SHP77 treated with DMSO at 0.1 percent for 48 hours (cell line): ENCODE results near the gene GNB5.
"Not testable (repeated sequence)": the region's sequence is repeated elsewhere in the genome, so short reads cannot be mapped to it uniquely, and the experiment has no call there.

ENCODE experiments used
- DNase-seq: peaks from one replicate; lab custom pipeline; 2025; lab: John Stamatoyannopoulos, UW

The GNB5 gene

GRCh38 chr15:52191207-52191606, at the start of gene GNB5:
Gene GNB5, minus strand, starts transcription at chr15:52191392. Its CDS starts 6,716 bp downstream, at chr15:52184676.
- no peak for DNase-seq

- DNase-seq = no peak
These were observed 49.0 kb upstream of the GNB5 start for GRCh38 chr15:52240166-52240565.

GRCh38 chr15:52238989-52239525, 47.9 kb upstream of the GNB5 start:
- DNase-seq = not testable (repeated sequence)

- no peak for DNase-seq
These were observed 47.0 kb upstream of the GNB5 start for GRCh38 chr15:52238149-52238548.

GRCh38 chr15:52236013-52236412, 44.8 kb upstream of the GNB5 start:
- DNase-seq = no peak

GRCh38 chr15:52234596-52235541, 43.7 kb upstream of the GNB5 start:
- DNase-seq = no peak

- DNase-seq = no peak
These were observed 42.2 kb upstream of the GNB5 start for GRCh38 chr15:52233405-52233804.

- no peak for DNase-seq
These were observed 41.1 kb upstream of the GNB5 start for GRCh38 chr15:52232327-52232726.

GRCh38 chr15:52230073-52230472, 38.9 kb upstream of the GNB5 start:
- no peak for DNase-seq

GRCh38 chr15:52228921-52229320, 37.7 kb upstream of the GNB5 start:
- no peak for DNase-seq

- peak; percentile 9 for DNase-seq
These were observed 36.3 kb upstream of the GNB5 start for GRCh38 chr15:52227456-52227855.

GRCh38 chr15:52225230-52225629, 34.0 kb upstream of the GNB5 start:
- DNase-seq = no peak

- no peak for DNase-seq
These were observed 33.0 kb upstream of the GNB5 start for GRCh38 chr15:52224211-52224610.

GRCh38 chr15:52221730-52222129, 30.5 kb upstream of the GNB5 start:
- DNase-seq = no peak

- DNase-seq = no peak
These were observed 29.9 kb upstream of the GNB5 start for GRCh38 chr15:52220937-52221660.

- no peak for DNase-seq
These were observed 29.1 kb upstream of the GNB5 start for GRCh38 chr15:52220251-52220650.

- DNase-seq = no peak
These were observed 27.6 kb upstream of the GNB5 start for GRCh38 chr15:52218816-52219215.

- DNase-seq = no peak
These were observed 27.2 kb upstream of the GNB5 start for GRCh38 chr15:52218371-52218770.

- peak; percentile 9 for DNase-seq
These were observed 26.0 kb upstream of the GNB5 start for GRCh38 chr15:52217186-52217585.

- DNase-seq = no peak
These were observed 23.4 kb upstream of the GNB5 start for GRCh38 chr15:52214553-52214952.

- no peak for DNase-seq
These were observed 22.0 kb upstream of the GNB5 start for GRCh38 chr15:52213206-52213605.

- peak; percentile 24 for DNase-seq
These were observed 17.2 kb upstream of the GNB5 start for GRCh38 chr15:52208306-52208946.
